Ovary (tissue), 3 donors: ENCODE data around the gene CPS1.

Experiments
- POLR2A ChIP-seq: fragments of 450-650 bp; IDR thresholded peaks from one replicate; pipeline ENCODE4 v1.6.1; 2017; ENCODE audit warnings: antibody characterized with exemption, mild to moderate bottlenecking, moderate library complexity
- TF ChIP-seq, protein P1 (sequence below), 3 donors: fragments of 450-650 bp in 2 of 3; fragments of 200-600 bp in 1 of 3; IDR thresholded peaks; one replicate each; pipeline versions ENCODE4 v1.5.1 to v1.8.0; 2016 to 2022; ENCODE audit warnings: antibody characterized with exemption in 3 of 3, mild to moderate bottlenecking in 1 of 3
- donor health status: DM: no; HTN: no; CAD: no.

DNA sequence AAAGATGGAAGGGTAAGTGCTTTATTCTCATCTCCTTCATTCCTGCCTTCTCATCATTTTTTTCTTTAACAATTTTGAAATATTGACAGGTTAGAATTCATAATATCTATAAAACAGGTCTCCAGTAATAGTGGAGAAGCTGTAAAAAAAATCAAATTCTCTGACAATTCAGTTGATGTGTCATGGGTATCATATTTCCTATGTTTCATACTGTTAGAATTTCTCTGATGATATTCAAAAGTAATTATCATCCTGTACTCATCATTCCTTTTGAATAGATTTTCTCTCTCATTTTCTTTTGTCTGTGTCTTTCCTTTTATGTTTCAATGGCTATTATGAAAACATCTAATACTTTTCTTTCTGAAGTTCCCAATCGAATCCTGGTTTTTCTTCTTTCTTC, 97.7 kb downstream of the CPS1 start:
- TF ChIP-seq, protein P1, sequence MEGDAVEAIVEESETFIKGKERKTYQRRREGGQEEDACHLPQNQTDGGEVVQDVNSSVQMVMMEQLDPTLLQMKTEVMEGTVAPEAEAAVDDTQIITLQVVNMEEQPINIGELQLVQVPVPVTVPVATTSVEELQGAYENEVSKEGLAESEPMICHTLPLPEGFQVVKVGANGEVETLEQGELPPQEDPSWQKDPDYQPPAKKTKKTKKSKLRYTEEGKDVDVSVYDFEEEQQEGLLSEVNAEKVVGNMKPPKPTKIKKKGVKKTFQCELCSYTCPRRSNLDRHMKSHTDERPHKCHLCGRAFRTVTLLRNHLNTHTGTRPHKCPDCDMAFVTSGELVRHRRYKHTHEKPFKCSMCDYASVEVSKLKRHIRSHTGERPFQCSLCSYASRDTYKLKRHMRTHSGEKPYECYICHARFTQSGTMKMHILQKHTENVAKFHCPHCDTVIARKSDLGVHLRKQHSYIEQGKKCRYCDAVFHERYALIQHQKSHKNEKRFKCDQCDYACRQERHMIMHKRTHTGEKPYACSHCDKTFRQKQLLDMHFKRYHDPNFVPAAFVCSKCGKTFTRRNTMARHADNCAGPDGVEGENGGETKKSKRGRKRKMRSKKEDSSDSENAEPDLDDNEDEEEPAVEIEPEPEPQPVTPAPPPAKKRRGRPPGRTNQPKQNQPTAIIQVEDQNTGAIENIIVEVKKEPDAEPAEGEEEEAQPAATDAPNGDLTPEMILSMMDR (IDR thresholded peaks at IDR 0.05): no peak
- TF ChIP-seq POLR2A: no peak
